HCT116 (cell line): ENCODE measurements around the gene PDIA2. TPM values are rescaled to one million over a fixed set of nuclear protein-coding genes. Genes with fewer than 3 reads are reported as not detected.
"Not testable (repeated sequence)": the region's sequence is repeated elsewhere in the genome, so short reads cannot be mapped to it uniquely, and the experiment has no call there.

Experiments used
- ATAC-seq: fragments of 200-7000 bp; cut with Tn5 transposase; 2 replicates; pipeline ENCODE4 v1.9.1; 2020; ENCODE audit warnings: mild to moderate bottlenecking, moderate library complexity
- BruUV-seq: library from RNA; stranded (reverse); fragments of 400-500 nt; replicated peaks from 2 replicates; lab custom pipeline; 2021; lab: Mats Ljungman, UMichigan
- CTCF ChIA-PET: fragments of 300-600 bp; sonication (Branson Sonifier 250); formaldehyde crosslinking; loops from one replicate; lab custom pipeline; 2021; ENCODE audit warnings: antibody characterized with exemption; lab: Charles Lee
- POLR2A ChIA-PET: fragments of 300-600, 350-600 bp; sonication (Branson Sonifier 250); formaldehyde crosslinking; loops from one replicate; lab custom pipeline; 2021; ENCODE audit warnings: antibody characterized with exemption; lab: Charles Lee
- RAD21 ChIA-PET, 2 experiments: fragments of 300-600 bp; sonication (Branson Sonifier 250); formaldehyde crosslinking; loops; one replicate each; lab custom pipeline; 2023; ENCODE audit warnings: low total read pairs in 2 of 2; ENCODE audit not compliant: uncharacterized antibody in 2 of 2, unreplicated experiment in 2 of 2, low non-redundant PET in 1 of 2; lab: Charles Lee
- DNase-seq: peaks from one replicate; pipeline ENCODE4 v3.0.0-alpha.2; 2010; ENCODE audit warnings: low read depth, low spot score
- H2AFZ ChIP-seq: fragments of 200-600 bp; shearing (Covaris generic), sonication (generic); 2 replicates; pipeline ENCODE4 v1.6.1; 2017; ENCODE audit warnings: low read depth, mixed run types, mixed read lengths, antibody characterized with exemption, low read length; ENCODE audit not compliant: poor library complexity, severe bottlenecking
- H3K27ac ChIP-seq: 2 replicates; pipeline ENCODE4 v1.5.1; 2012; ENCODE audit warnings: low read depth, low read length
- H3K27me3 ChIP-seq: fragments of 200-600 bp; sonication (generic); 2 replicates; pipeline ENCODE4 v1.6.1; 2016; ENCODE audit warnings: mixed run types, low read length, mixed read lengths; ENCODE audit not compliant: insufficient read depth
- H3K36me3 ChIP-seq, 2 experiments: fragments of 200-500 bp in 1 of 2; fragments of 200-600 bp in 1 of 2; sonication (Bioruptor generic) in 1 of 2; sonication (generic) in 1 of 2; 2 replicates each; pipeline versions ENCODE4 v1.5.1 to v1.6.1; 2014 to 2016; ENCODE audit warnings: low read length in 2 of 2, inconsistent platforms in 1 of 2, mixed read lengths in 1 of 2, mixed run types in 1 of 2; ENCODE audit not compliant: insufficient read depth in 2 of 2, control insufficient read depth in 1 of 2
- H3K4me1 ChIP-seq, 2 experiments: fragments of 200-600 bp in 1 of 2; sonication (generic) in 1 of 2; 2 replicates each; pipeline versions ENCODE4 v1.5.1 to v1.6.1; 2012 to 2017; ENCODE audit warnings: low read length in 2 of 2, inconsistent platforms in 1 of 2, mild to moderate bottlenecking in 1 of 2, mixed read lengths in 1 of 2, mixed run types in 1 of 2, moderate library complexity in 1 of 2; ENCODE audit not compliant: insufficient read depth in 2 of 2, control insufficient read depth in 1 of 2
- H3K4me2 ChIP-seq: fragments of 200-600 bp; sonication (generic); 2 replicates; pipeline ENCODE4 v1.6.1; 2017; ENCODE audit warnings: mixed run types, low read length, mixed read lengths
- H3K4me3 ChIP-seq, 2 experiments: fragments of 200-600 bp in 1 of 2; sonication (generic) in 1 of 2; replicated peaks in 1 of 2; 2 replicates each; pipeline ENCODE4 v1.5.1; 2011 to 2016; ENCODE audit warnings: low read length in 2 of 2, control low read depth in 1 of 2, low read depth in 1 of 2, mild to moderate bottlenecking in 1 of 2, mixed read lengths in 1 of 2, mixed run types in 1 of 2
- H3K79me2 ChIP-seq: fragments of 200-600 bp; sonication (generic); 2 replicates; pipeline ENCODE4 v1.6.1; 2017; ENCODE audit warnings: mild to moderate bottlenecking, mixed run types, low read length, moderate library complexity, mixed read lengths; ENCODE audit not compliant: insufficient read depth
- H3K9ac ChIP-seq: fragments of 200-600 bp; sonication (generic); 2 replicates; pipeline ENCODE4 v1.6.1; 2016; ENCODE audit warnings: low read length, mixed read lengths
- H3K9me2 ChIP-seq: fragments of 200-600 bp; sonication (generic), shearing (Covaris generic); 2 replicates; pipeline ENCODE4 v1.6.1; 2017; ENCODE audit warnings: mixed run types, mild to moderate bottlenecking, moderate library complexity; ENCODE audit not compliant: insufficient read depth
- H3K9me3 ChIP-seq, 2 experiments: fragments of 200-500 bp in 1 of 2; fragments of 200-600 bp in 1 of 2; sonication (Bioruptor generic) in 1 of 2; sonication (generic) in 1 of 2; 2 replicates each; pipeline ENCODE4 v1.6.1; 2014 to 2017; ENCODE audit warnings: low read length in 2 of 2, mixed read lengths in 2 of 2, inconsistent platforms in 1 of 2, low read depth in 1 of 2, mild to moderate bottlenecking in 1 of 2, mixed run types in 1 of 2, moderate library complexity in 1 of 2; ENCODE audit not compliant: control insufficient read depth in 1 of 2, insufficient read depth in 1 of 2
- H4K20me1 ChIP-seq: fragments of 200-600 bp; sonication (generic), shearing (Covaris generic); 2 replicates; pipeline ENCODE4 v1.6.1; 2017; ENCODE audit warnings: mixed run types, mild to moderate bottlenecking, moderate library complexity; ENCODE audit not compliant: insufficient read depth
- EGR1 ChIP-seq: IDR thresholded peaks from 2 replicates; pipeline ENCODE4 v1.6.1; 2012; ENCODE audit warnings: low read depth
- EZH2 ChIP-seq: fragments of 200-600 bp; sonication (generic); IDR thresholded peaks from 2 replicates; pipeline ENCODE4 v1.6.1; 2017; ENCODE audit warnings: antibody characterized with exemption, mixed run types
- FOSL1 ChIP-seq: IDR thresholded peaks from 2 replicates; pipeline ENCODE4 v1.6.1; 2012; ENCODE audit warnings: low read depth
- RAD21 ChIP-seq: IDR thresholded peaks from 2 replicates; pipeline ENCODE4 v1.6.1; 2012; ENCODE audit warnings: low read depth, mild to moderate bottlenecking
- YY1 ChIP-seq: IDR thresholded peaks from 2 replicates; pipeline ENCODE4 v1.6.1; 2011; ENCODE audit warnings: low read length, low read depth, moderate library complexity, mild to moderate bottlenecking; ENCODE audit not compliant: insufficient replicate concordance; ENCODE audit errors: extremely low read depth
- ZFX ChIP-seq: fragments of 450-650 bp; IDR thresholded peaks from 2 replicates; pipeline ENCODE4 v1.6.1; 2017
- ZNF274 ChIP-seq: fragments of 200-500 bp; sonication (Bioruptor generic); IDR thresholded peaks from 2 replicates; pipeline ENCODE4 v1.6.1; 2014; ENCODE audit warnings: mild to moderate bottlenecking, low read depth, low read length, inconsistent platforms
- intact Hi-C: fragments of 100-400 bp; cut with micrococcal nuclease; formaldehyde crosslinking; loops from 2 replicates; pipeline ENCODE4 v1.10.0; 2022
- total RNA-seq: library from RNA; stranded (reverse); gene quantifications from one replicate; pipeline ENCODE4 v1.2.1, GENCODE V29; 2021; ENCODE audit not compliant: unreplicated experiment
- TF ChIP-seq, protein P1 (sequence below), 3 experiments: fragments of 200-600 bp in 1 of 3; sonication (generic) in 1 of 3; IDR thresholded peaks in 2 of 3; conservative IDR thresholded peaks in 1 of 3; 2 replicates each; pipeline ENCODE4 v1.5.1; 2012 to 2017; ENCODE audit warnings: low read depth in 2 of 3, low read length in 2 of 3, antibody characterized with exemption in 1 of 3, borderline replicate concordance in 1 of 3, control low read depth in 1 of 3, mild to moderate bottlenecking in 1 of 3, mixed read lengths in 1 of 3, mixed run types in 1 of 3, moderate library complexity in 1 of 3; ENCODE audit not compliant: insufficient read depth in 1 of 3

The PDIA2 gene
- total RNA-seq, 1 experiment from 2014 or later, result 0.93 TPM

GRCh38 chr16:254461-254860 lies 28.5 kb upstream of the PDIA2 start:
- H4K20me1 ChIP-seq, result no peaks in the 10 kb centered on the region
- ChIA-PET CTCF (no interaction called here), POLR2A (no interaction called here), RAD21 (no interaction called here)
- intact Hi-C loops, result no loop called here
- no peak for ATAC-seq
- H2AFZ ChIP-seq, result no peak overlapping the region
- H3K27ac ChIP-seq, result no peak overlapping the region
- no peak overlapping the region for H3K4me2 ChIP-seq
- no peaks in the 10 kb centered on the region for H3K36me3 ChIP-seq
- BruUV-seq, result no TSS peak
- H3K9me3 ChIP-seq, result no peaks in the 10 kb centered on the region
- H3K4me3 ChIP-seq, result no peak overlapping the region
- DNase-seq, result no peak
- H3K79me2 ChIP-seq, result no peaks in the 10 kb centered on the region
- no peaks in the 10 kb centered on the region for H3K27me3 ChIP-seq
- no peak for TF ChIP-seq EGR1
- TF ChIP-seq EZH2, result no peak
- TF ChIP-seq ZNF274, result no peak
- TF ChIP-seq RAD21, result no peak
- TF ChIP-seq, protein P1, sequence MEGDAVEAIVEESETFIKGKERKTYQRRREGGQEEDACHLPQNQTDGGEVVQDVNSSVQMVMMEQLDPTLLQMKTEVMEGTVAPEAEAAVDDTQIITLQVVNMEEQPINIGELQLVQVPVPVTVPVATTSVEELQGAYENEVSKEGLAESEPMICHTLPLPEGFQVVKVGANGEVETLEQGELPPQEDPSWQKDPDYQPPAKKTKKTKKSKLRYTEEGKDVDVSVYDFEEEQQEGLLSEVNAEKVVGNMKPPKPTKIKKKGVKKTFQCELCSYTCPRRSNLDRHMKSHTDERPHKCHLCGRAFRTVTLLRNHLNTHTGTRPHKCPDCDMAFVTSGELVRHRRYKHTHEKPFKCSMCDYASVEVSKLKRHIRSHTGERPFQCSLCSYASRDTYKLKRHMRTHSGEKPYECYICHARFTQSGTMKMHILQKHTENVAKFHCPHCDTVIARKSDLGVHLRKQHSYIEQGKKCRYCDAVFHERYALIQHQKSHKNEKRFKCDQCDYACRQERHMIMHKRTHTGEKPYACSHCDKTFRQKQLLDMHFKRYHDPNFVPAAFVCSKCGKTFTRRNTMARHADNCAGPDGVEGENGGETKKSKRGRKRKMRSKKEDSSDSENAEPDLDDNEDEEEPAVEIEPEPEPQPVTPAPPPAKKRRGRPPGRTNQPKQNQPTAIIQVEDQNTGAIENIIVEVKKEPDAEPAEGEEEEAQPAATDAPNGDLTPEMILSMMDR (IDR thresholded peaks at IDR 0.05 in 2 of 3, conservative IDR thresholded peaks at IDR 0.05 in 1 of 3; ENCODE audit: borderline replicate concordance in 1 of 3, insufficient read depth in 1 of 3, low read depth in 2 of 3, low read length in 2 of 3), result no peak
- TF ChIP-seq FOSL1, result no peak
- TF ChIP-seq, all 23 proteins: peak for 0
- no peaks in the 10 kb centered on the region for H3K9me2 ChIP-seq
- H3K9ac ChIP-seq, result no peak overlapping the region
- H3K4me1 ChIP-seq, result no peaks in the 10 kb centered on the region; a peak in 1 of 4 replicates

DNA sequence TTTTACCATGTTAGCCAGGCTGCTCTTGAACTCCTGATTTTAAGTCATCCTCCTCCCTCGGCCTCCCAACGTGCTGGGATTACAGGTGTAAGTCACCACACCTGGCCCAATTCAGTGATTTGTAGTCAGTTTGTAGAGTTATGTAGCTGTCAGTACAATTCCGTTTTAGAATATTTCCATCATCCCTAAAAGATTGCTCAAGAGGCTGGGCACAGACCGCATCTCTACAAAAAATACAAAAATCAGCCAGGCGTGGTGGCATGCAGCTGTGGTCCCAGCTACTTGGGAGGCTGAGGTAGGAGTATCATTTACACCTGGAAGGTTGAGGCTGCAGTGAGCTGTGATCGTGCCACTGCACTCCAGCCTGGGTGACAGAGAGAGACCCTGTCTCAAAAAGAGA lies 27.8 kb upstream of the PDIA2 start:
- no peaks in the 10 kb centered on the region for H3K27me3 ChIP-seq
- no peak for DNase-seq
- ChIA-PET RAD21 (no interaction called here), CTCF (no interaction called here), POLR2A (no interaction called here)
- no peaks in the 10 kb centered on the region; a peak in 1 of 4 replicates for H3K4me1 ChIP-seq
- intact Hi-C loops, result no loop called here
- H4K20me1 ChIP-seq, result no peaks in the 10 kb centered on the region
- no peak overlapping the region for H3K4me2 ChIP-seq
- no peaks in the 10 kb centered on the region for H3K36me3 ChIP-seq
- no peak overlapping the region for H3K27ac ChIP-seq
- no peak overlapping the region for H3K4me3 ChIP-seq
- TF ChIP-seq YY1, result no peak
- TF ChIP-seq, protein P1 (IDR thresholded peaks at IDR 0.05 in 2 of 3, conservative IDR thresholded peaks at IDR 0.05 in 1 of 3; ENCODE audit: borderline replicate concordance in 1 of 3, insufficient read depth in 1 of 3, low read depth in 2 of 3, low read length in 2 of 3), result no peak
- TF ChIP-seq ZFX, result no peak
- TF ChIP-seq ZNF274, result no peak
- no peak for TF ChIP-seq EGR1
- BruUV-seq, result no TSS peak
- H3K9ac ChIP-seq, result no peak overlapping the region
- H3K79me2 ChIP-seq, result no peaks in the 10 kb centered on the region
- H3K9me2 ChIP-seq, result no peaks in the 10 kb centered on the region
- no peak for ATAC-seq
- H3K9me3 ChIP-seq, result no peaks in the 10 kb centered on the region
- no peak overlapping the region for H2AFZ ChIP-seq

- H3K36me3 ChIP-seq, CTCF ChIA-PET, H3K27me3 ChIP-seq, H3K79me2 ChIP-seq, H2AFZ ChIP-seq, H3K4me1 ChIP-seq, BruUV-seq, H3K9me3 ChIP-seq, POLR2A ChIA-PET, H3K4me2 ChIP-seq, RAD21 ChIA-PET, H3K9me2 ChIP-seq, DNase-seq, H3K4me3 ChIP-seq, H3K9ac ChIP-seq, H3K27ac ChIP-seq, H4K20me1 ChIP-seq, ATAC-seq, intact Hi-C loops: not testable (repeated sequence)
Measured at GRCh38 chr16:258091-258490, 24.9 kb upstream of the PDIA2 start.
